ENCODE measurements around the gene COL15A1.

- TF ChIP-seq POLR2AphosphoS5 (IDR thresholded peaks at IDR 0.05) = no peak
- TF ChIP-seq CTCF (IDR thresholded peaks at IDR 0.05 in 8 of 11, conservative IDR thresholded peaks at IDR 0.05 in 3 of 11) = no peak
- TF ChIP-seq POLR2A (IDR thresholded peaks at IDR 0.05) = no peak
Observed at GRCh38 chr9:98957826-98958225, 14.1 kb downstream of the COL15A1 start.

Data from spleen (tissue), 7 donors.